C4-2B (cell line): ENCODE results near the gene ZNF672.

Experiments used
- H3K27ac ChIP-seq: fragments of 450-650 bp; 2 replicates; pipeline ENCODE4 v1.5.1; 2017
- ZFX ChIP-seq: fragments of 450-650 bp; IDR thresholded peaks from 2 replicates; pipeline ENCODE4 v1.6.1; 2017
- TF ChIP-seq, protein P1 (sequence below): fragments of 450-650 bp; conservative IDR thresholded peaks from 2 replicates; pipeline ENCODE4 v1.5.1; 2017; ENCODE audit warnings: mild to moderate bottlenecking

The ZNF672 gene

GRCh38 chr1:248815407-248816034 lies 22.5 kb upstream of the ZNF672 start:
- H3K27ac ChIP-seq = no peak overlapping the region
- TF ChIP-seq, protein P1, sequence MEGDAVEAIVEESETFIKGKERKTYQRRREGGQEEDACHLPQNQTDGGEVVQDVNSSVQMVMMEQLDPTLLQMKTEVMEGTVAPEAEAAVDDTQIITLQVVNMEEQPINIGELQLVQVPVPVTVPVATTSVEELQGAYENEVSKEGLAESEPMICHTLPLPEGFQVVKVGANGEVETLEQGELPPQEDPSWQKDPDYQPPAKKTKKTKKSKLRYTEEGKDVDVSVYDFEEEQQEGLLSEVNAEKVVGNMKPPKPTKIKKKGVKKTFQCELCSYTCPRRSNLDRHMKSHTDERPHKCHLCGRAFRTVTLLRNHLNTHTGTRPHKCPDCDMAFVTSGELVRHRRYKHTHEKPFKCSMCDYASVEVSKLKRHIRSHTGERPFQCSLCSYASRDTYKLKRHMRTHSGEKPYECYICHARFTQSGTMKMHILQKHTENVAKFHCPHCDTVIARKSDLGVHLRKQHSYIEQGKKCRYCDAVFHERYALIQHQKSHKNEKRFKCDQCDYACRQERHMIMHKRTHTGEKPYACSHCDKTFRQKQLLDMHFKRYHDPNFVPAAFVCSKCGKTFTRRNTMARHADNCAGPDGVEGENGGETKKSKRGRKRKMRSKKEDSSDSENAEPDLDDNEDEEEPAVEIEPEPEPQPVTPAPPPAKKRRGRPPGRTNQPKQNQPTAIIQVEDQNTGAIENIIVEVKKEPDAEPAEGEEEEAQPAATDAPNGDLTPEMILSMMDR = no peak
- no peak for TF ChIP-seq ZFX

DNA sequence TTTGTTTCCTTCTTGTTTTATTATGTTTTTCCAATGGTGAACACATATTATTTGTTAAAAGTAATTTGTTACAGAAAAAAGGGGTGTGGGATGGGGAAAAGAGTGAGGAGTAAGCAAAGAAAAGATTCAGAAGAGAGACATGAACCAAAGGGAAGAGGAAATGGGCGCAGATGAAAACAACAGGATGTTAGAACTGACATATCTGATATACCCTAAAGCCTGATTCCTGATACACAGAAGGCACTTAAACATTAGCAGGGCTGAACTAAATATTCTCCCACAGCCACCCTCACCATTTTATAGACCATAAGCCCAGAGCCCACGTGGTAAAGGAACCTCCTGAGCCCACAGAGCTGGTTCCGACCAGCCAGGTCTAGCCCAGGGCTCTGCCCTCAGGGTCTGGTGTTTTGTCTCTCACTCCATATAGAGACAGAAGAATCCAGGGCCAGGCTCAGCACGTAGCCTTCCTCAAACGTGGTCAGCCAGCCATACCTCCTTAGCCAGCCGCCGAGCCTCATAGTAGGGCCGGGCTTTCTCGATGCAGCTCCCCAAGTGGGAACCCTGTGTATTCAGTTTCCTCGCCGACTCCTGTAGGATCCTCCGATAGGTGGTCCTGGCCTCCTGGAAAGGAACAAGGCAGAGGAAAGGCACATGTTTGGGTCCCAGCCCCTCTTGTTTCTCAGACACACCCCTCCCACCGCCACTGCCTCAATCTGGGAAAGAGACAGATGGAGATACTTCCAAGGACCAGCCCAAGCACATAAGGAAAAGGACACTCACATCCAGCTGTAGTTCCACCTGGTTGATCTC lies 21.8 kb upstream of the ZNF672 start:
- H3K27ac ChIP-seq = no peak overlapping the region
- TF ChIP-seq ZFX = no peak
- TF ChIP-seq, protein P1 = no peak

- no peak overlapping the region for H3K27ac ChIP-seq
- TF ChIP-seq ZFX = no peak
- TF ChIP-seq, protein P1 = no peak
These were observed 21.0 kb upstream of the ZNF672 start for GRCh38 chr1:248817065-248817464.

DNA sequence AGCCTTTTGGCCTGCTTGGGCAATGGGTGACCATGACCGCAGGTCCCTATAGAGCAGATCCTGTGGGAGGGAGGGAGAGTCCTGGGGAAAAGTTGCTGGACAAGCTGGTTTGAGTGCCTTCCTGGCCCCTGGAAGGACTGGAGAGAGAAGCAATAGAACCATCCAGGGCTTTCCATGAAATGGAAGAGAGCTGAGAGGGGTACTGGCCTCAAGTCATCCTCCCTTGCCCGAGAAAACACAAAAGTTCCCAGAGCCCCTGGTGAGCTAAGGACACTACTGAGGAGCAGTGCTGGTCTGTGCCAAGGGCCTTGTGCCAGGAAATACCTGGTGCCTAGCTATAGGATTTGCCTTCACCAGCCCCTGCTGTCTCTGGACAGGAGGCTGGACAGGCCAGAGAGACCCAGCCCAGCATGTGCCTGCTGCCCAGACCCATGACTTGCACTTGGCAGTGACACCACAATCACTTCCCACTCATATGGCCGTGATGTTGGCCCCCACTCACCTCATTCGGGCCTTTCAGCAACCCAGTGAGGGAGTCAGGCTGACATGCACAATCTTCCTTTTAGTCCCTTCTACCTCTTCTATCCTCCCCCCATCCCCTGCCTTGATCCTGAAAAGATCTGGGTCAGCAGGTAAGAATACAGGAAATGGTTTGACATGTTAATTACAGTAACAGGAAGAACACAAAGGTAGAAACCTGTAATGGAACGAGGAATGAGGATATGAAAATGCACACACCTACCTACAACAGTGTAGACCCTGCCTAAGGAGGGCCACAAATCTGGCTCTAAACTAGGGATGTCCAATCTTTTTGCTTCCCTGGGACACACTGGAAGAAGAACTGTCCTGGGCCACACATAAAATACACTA lies 19.3 kb upstream of the ZNF672 start:
- TF ChIP-seq ZFX = no peak
- TF ChIP-seq, protein P1 = no peak

GRCh38 chr1:248820041-248820585 lies 17.9 kb upstream of the ZNF672 start:
- TF ChIP-seq ZFX = no peak
- TF ChIP-seq, protein P1 = no peak
- H3K27ac ChIP-seq = no peak overlapping the region

More for the DNA sequence above, 19.3 kb upstream of the ZNF672 start:
- no peak overlapping the region for H3K27ac ChIP-seq

- TF ChIP-seq ZFX = no peak
- TF ChIP-seq, protein P1 = no peak
- H3K27ac ChIP-seq = no peak overlapping the region
These were observed 16.9 kb upstream of the ZNF672 start for GRCh38 chr1:248821101-248821500.
